Daoy (cell line): ENCODE measurements around the gene KCNQ1. TPM values are rescaled to one million over a fixed set of nuclear protein-coding genes. Genes with fewer than 3 reads are reported as not detected.

Experiments used
- DNase-seq: peaks from one replicate; pipeline ENCODE4 v3.0.0-alpha.2; 2015; ENCODE audit warnings: low read depth
- total RNA-seq: library from RNA; depleted of rRNA; stranded (reverse); fragments of >200 nt; shearing (Covaris generic); gene quantifications from 2 replicates; pipeline ENCODE4 v1.2.3, GENCODE V29; 2014

The KCNQ1 gene
- total RNA-seq, 1 experiment from 2014 or later = not detected

- DNase-seq = peak; percentile 1
These were observed 77.2 kb downstream of the KCNQ1 start for GRCh38 chr11:2521733-2522630.

DNA sequence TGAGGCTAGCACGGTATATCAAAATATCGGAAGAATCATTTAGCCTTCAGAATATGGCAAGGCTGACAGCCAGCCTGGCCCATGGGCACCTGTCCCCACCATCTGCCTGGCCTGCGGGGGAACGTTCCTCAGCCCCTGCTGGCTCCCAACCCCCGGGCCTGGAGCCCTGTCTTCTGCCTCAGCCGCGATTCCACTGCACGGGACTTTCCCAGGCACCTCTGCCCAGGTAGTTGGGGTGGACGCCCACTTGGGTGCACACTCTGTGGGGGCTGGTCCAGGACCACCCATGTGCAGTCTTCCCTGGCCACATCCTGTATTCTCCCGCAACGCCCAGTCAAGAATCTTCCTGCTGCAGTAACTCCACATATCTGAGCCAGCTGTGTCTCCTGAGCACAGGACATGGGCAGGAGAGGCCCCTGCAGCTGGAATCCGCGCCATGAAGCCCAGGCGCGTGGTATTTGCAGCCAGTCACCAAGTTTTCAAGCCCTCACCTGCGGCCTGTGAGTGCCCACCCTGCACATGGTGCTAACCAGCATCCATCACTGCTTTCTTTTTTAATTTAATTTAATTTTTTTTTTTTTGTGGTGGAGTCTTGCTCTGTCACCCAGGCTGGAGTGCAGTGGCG lies 77.9 kb downstream of the KCNQ1 start:
- DNase-seq = peak; percentile 0

DNA sequence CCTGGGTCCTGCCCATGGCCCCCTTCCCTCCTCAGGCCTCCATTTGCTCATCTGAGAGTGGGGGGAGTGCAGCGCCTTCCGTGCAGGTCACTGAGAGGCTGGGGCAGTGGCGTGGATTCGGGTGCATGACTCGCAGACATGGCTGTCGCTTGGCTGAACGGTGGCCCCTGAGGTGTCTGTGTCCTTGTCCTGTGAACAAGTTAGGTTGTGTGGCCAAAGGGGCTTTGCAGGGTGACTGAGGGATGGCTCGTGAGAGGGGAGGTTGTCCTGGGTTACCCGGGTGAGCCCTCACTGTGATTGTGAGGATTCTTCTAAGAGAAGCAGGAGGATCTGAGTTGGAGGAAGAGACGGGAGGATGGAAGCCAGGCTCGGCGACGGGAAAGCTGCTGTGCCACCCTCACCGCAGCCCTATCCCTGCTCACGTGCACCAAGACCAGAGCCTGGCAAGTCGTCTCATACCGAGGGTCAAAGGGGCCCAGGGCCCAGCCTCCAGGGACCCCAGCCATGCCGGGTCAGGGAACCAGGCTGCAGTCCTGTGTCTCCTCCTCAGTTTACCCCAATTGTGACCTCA lies 79.1 kb downstream of the KCNQ1 start:
- DNase-seq = peak; percentile 3

GRCh38 chr11:2524446-2525165 lies 79.8 kb downstream of the KCNQ1 start:
- DNase-seq = peak; percentile 8

GRCh38 chr11:2525166-2525861 lies 80.5 kb downstream of the KCNQ1 start:
- peak; percentile 2 for DNase-seq

- DNase-seq = peak; percentile 0
These were observed 81.4 kb downstream of the KCNQ1 start for GRCh38 chr11:2525941-2526807.

- DNase-seq = peak; percentile 49
These were observed 82.1 kb downstream of the KCNQ1 start for GRCh38 chr11:2526808-2527381.

- no peak for DNase-seq
These were observed 82.9 kb downstream of the KCNQ1 start for GRCh38 chr11:2527621-2528291.

- no peak for DNase-seq
These were observed 83.7 kb downstream of the KCNQ1 start for GRCh38 chr11:2528301-2529050.

GRCh38 chr11:2529173-2529572 lies 84.4 kb downstream of the KCNQ1 start:
- DNase-seq = no peak

DNA sequence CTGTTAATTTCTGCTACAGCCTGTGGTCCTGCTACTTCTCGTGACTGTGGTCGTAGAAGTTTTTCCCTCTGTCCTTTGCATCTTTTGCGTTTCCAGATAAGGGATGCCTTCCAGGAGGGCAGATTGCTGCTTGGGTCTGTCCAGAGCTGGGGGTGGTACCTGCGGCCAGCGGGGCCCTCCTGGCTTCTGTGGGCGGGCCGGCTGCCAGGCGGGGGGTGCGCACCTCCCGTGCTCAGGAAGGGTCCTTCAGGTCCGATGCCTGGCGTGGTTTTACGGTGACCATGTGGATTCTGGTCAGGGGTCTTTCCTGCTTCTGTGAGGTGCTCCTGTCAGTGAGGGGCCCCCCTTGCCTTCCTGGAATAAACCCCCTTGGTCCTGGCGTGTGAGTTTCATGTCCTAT lies 84.8 kb downstream of the KCNQ1 start:
- DNase-seq = no peak

GRCh38 chr11:2530131-2530854 lies 85.5 kb downstream of the KCNQ1 start:
- DNase-seq = no peak

DNA sequence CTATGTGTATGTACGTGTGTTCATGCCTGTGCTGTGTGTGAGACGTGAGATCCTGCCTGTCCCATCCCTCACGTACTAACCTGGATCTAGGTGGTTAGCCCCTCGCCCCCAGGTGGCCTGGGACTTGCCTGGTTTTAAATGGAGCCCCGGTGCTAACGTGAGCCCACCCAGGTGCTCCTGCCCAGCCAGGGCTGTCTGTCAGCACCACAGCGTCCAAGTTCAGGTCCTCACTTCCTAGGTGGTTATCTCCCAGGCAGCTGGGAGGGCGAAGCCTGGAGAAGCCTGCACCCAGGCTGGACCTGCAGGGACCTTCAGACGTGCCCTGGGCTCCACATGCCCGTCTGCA lies 86.0 kb downstream of the KCNQ1 start:
- DNase-seq = no peak

DNA sequence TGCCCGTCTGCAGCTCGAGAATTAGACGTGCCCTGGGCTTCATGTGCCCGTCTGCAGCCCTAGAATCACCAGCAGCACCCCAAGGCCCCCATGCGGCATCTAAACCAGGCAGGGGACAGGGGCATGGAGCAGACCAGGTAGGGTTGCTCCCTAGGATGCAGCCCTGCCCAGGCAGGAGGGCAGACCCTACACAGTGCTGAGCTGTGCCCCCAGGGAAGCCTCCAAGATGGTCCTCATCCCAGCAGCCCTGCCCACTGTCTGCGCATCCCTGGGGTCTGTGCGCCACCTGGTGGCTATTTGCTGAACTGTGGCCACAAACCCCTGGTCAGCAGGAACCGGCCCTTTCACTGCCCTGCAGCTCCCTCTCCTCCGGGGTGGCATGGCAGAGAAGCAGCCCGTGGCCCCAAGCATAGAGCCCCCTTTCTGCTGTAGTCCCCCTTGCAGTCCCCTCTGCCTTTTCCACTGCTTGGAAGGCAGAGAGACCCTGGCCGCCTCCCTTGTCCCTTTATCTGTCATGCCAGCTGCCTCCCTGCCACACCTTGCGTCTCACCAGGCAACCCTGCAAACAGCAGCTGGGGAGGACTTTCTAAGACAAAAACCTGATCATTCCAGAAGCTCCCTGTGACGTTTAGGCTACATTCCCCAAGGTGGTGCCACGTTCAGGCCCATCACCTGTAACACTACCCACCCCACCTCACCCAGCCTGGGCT lies 86.6 kb downstream of the KCNQ1 start:
- DNase-seq = peak; percentile 70

DNA sequence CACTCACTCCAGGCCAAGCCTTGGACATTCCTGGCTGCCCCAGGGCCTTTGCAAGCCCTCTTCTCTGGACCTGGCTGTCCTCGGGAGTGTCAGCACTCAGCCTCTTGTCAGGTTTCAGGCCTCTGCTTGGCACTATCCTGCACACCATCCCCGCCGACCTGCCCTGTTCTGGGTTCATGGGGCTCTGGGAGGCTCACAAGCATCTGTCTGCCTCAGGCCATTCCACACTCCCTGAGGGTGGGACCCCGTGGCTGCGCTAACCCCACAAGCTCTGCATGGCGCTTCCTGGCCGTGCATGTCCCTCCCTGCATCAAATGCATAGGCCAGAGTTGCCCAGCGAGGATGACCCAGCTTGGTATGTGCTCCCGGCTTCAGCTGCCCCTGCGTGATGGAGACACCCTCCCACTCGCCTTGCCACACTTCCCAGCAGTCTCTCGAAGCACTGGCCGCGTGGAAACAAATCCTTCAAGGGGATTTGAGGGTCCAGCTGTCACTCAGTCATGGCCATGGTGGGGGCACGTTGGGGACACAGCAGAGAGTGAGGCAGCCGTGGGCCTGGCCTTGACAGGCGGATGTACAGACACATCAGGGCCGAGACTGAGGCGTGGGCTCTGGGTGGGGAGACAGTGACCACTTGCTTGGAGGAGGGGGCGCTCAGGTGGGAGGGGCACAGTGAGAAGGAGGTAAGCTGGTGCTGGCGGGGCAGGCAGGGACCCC lies 87.3 kb downstream of the KCNQ1 start:
- DNase-seq = no peak

GRCh38 chr11:2532704-2533586 lies 88.1 kb downstream of the KCNQ1 start:
- DNase-seq = peak; percentile 94
